NCI-H82 (cell line): ENCODE measurements around the gene PNMA8A.

Experiments used
- DNase-seq: peaks from one replicate; lab custom pipeline; 2025; lab: John Stamatoyannopoulos, UW

Gene PNMA8A

GRCh38 chr19:46471116-46471733 is at the start of gene PNMA8A:
PNMA8A (minus strand) TSS chr19:46471563; CDS start chr19:46471035, 528 bp downstream.
- DNase-seq: peak; percentile 94

- peak; percentile 63 for DNase-seq
Observed at GRCh38 chr19:46520616-46521015, 49.3 kb upstream of the PNMA8A start.

GRCh38 chr19:46517471-46517870 is 46.1 kb upstream of the PNMA8A start:
- DNase-seq: no peak

GRCh38 chr19:46515879-46516350 is 44.6 kb upstream of the PNMA8A start:
- peak; percentile 73 for DNase-seq

GRCh38 chr19:46515290-46515609 is 43.9 kb upstream of the PNMA8A start:
- DNase-seq: no peak

- DNase-seq: peak; percentile 60
Observed at GRCh38 chr19:46514589-46515289, 43.4 kb upstream of the PNMA8A start.

- peak; percentile 91 for DNase-seq
Observed at GRCh38 chr19:46513461-46514236, 42.3 kb upstream of the PNMA8A start.

- DNase-seq: no peak
Observed at GRCh38 chr19:46511237-46511636, 39.9 kb upstream of the PNMA8A start.

GRCh38 chr19:46508206-46508605 is 36.8 kb upstream of the PNMA8A start:
- no peak for DNase-seq

GRCh38 chr19:46503848-46504453 is 32.6 kb upstream of the PNMA8A start:
- DNase-seq: no peak

GRCh38 chr19:46502891-46503290 is 31.5 kb upstream of the PNMA8A start:
- DNase-seq: no peak

- DNase-seq: peak; percentile 38
Observed at GRCh38 chr19:46499692-46500091, 28.3 kb upstream of the PNMA8A start.

- no peak for DNase-seq
Observed at GRCh38 chr19:46497773-46498172, 26.4 kb upstream of the PNMA8A start.

- peak; percentile 90 for DNase-seq
Observed at GRCh38 chr19:46496886-46497285, 25.5 kb upstream of the PNMA8A start.

GRCh38 chr19:46496304-46496703 is 24.9 kb upstream of the PNMA8A start:
- DNase-seq: no peak

GRCh38 chr19:46495786-46496099 is 24.4 kb upstream of the PNMA8A start, which contains the start of gene PNMA8B:
PNMA8B (minus strand) TSS chr19:46495867; CDS start chr19:46495465, 402 bp downstream.
- DNase-seq: peak; percentile 94

GRCh38 chr19:46494941-46495785 is 23.8 kb upstream of the PNMA8A start:
- no peak for DNase-seq

- no peak for DNase-seq
Observed at GRCh38 chr19:46494146-46494940, 23.0 kb upstream of the PNMA8A start.

- no peak for DNase-seq
Observed at GRCh38 chr19:46493236-46494145, 22.1 kb upstream of the PNMA8A start.

GRCh38 chr19:46492841-46493235 is 21.5 kb upstream of the PNMA8A start:
- DNase-seq: no peak
